ENCODE data around the gene CTSW. TPM values are rescaled to one million over a fixed set of nuclear protein-coding genes. Genes with fewer than 3 reads are reported as not detected.

CTSW gene
- total RNA-seq, 2 experiments from 2014 or later: 1.7 TPM

- no peaks in the 10 kb centered on the region for H3K9me3 Mint-ChIP-seq (ENCODE audit: low read depth)
- H3K4me3 Mint-ChIP-seq: no peak overlapping the region
- ATAC-seq (no peak), DNase-seq (no peak)
- CTCF ChIA-PET: interaction anchor here (0.7 to 1.7 kb wide), 3 partner anchors 13 to 73 kb away, joined by 4 to 5 read pairs (median 4); no protein-coding TSS in a partner anchor
- POLR2A ChIA-PET: no interaction called here
- no peak overlapping the region for H3K27ac Mint-ChIP-seq
- H3K4me1 Mint-ChIP-seq: peaks cover 22% of the 10 kb centered on the region
- intact Hi-C loops (cut with DNase I, micrococcal nuclease): no loop called here
- no peaks in the 10 kb centered on the region for H3K27me3 Mint-ChIP-seq
- no peaks in the 10 kb centered on the region for H3K36me3 Mint-ChIP-seq (ENCODE audit: low read depth)
Observed at GRCh38 chr11:65932558-65932919, 52.9 kb downstream of the CTSW start.

Other genes starting within 250 kb of the CTSW start
- gene SIPA1, start 241.7 kb upstream of the CTSW start, total RNA-seq: 100 to 1,000 TPM; 181 to 202 TPM
- gene RELA, start 216.9 kb upstream of the CTSW start, total RNA-seq: 100 to 1,000 TPM in 1 of 2 experiments, 10 to 100 TPM in 1; 76.9 to 109 TPM
- gene KAT5, start 167.6 kb upstream of the CTSW start, total RNA-seq: 10 to 100 TPM; 56.5 to 65.1 TPM
- 10 to 100 TPM; 72.5 to 96.8 TPM for gene RNASEH2C, start 159.0 kb upstream of the CTSW start, total RNA-seq
- gene AP5B1, start 98.9 kb upstream of the CTSW start, total RNA-seq: 10 to 100 TPM; 11.7 to 14.4 TPM
- gene OVOL1, start 92.8 kb upstream of the CTSW start, total RNA-seq: under 1 TPM; 0.09 to 0.19 TPM
- gene SNX32, start 45.9 kb upstream of the CTSW start, total RNA-seq: 1 to 10 TPM; 2.9 to 3.0 TPM
- gene CFL1, start 21.7 kb upstream of the CTSW start, total RNA-seq: 1,000 to 10,000 TPM in 1 of 2 experiments, 100 to 1,000 TPM in 1; 888 to 1,074 TPM
- 10 to 100 TPM; 59.2 to 67.8 TPM for gene MUS81, start 19.4 kb upstream of the CTSW start, total RNA-seq
- 10 to 100 TPM; 20.2 to 23.4 TPM for gene EFEMP2, start 7.0 kb upstream of the CTSW start, total RNA-seq
- 100 to 1,000 TPM in 1 of 2 experiments, 10 to 100 TPM in 1; 95.4 to 121 TPM for gene FIBP, start 8.6 kb downstream of the CTSW start, total RNA-seq
- 10 to 100 TPM; 25.5 to 45.0 TPM for gene CCDC85B, start 10.8 kb downstream of the CTSW start, total RNA-seq
- 10 to 100 TPM; 11.1 to 11.3 TPM for gene FOSL1, start 20.6 kb downstream of the CTSW start, total RNA-seq
- gene C11orf68, start 39.2 kb downstream of the CTSW start, total RNA-seq: 10 to 100 TPM; 21.4 to 22.9 TPM
- 100 to 1,000 TPM; 111 to 158 TPM for gene DRAP1, start 39.6 kb downstream of the CTSW start, total RNA-seq
- not detected for gene TSGA10IP, start 65.6 kb downstream of the CTSW start, total RNA-seq
- gene SART1, start 81.9 kb downstream of the CTSW start, total RNA-seq: 10 to 100 TPM; 54.7 to 84.5 TPM
- 10 to 100 TPM; 45.1 to 52.2 TPM for gene EIF1AD, start 122.3 kb downstream of the CTSW start, total RNA-seq
- gene BANF1, start 122.7 kb downstream of the CTSW start, total RNA-seq: 100 to 1,000 TPM; 233 to 293 TPM
- gene CST6, start 132.2 kb downstream of the CTSW start, total RNA-seq: not detected
- gene CATSPER1, start 146.6 kb downstream of the CTSW start, total RNA-seq: not detected
- under 1 TPM; 0.51 to 0.69 TPM for gene GAL3ST3, start 169.3 kb downstream of the CTSW start, total RNA-seq
- gene SF3B2, start 172.5 kb downstream of the CTSW start, total RNA-seq: 100 to 1,000 TPM; 265 to 270 TPM
- gene PACS1, start 190.4 kb downstream of the CTSW start, total RNA-seq: 10 to 100 TPM; 76.6 to 90.7 TPM

All from activated CD4-positive, alpha-beta T cell treated with anti-CD3 and anti-CD28 coated beads for 36 hours (primary cell).